ENCODE measurements around the gene CCNYL1.

DNA sequence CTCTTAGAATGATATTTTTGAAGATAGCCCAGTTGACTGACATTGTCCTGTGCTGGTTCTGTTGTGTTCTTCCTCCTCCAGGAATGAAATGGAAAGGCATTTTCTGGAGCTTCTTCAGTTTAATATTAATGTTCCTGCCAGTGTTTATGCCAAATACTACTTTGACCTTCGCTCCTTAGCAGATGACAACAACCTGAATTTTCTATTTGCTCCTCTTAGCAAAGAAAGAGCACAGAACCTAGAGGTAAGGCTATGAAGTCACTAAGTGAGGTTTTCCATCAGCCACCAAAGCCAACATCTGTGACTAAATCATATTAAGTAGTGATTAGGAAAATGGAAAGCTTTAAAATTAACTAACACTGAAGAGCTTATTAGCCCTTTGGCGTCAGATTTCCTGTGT is 39.4 kb downstream of the CCNYL1 start:
- TF ChIP-seq EZH2 (IDR thresholded peaks at IDR 0.05) = no peak
- no peak for TF ChIP-seq POLR2AphosphoS5 (IDR thresholded peaks at IDR 0.05; ENCODE audit: borderline replicate concordance, low read depth, low read length)
